IMR-90 (cell line): Measurements from ENCODE around the gene PPM1M.

Experiments
- CEBPB ChIP-seq: IDR thresholded peaks from 2 replicates; pipeline ENCODE4 v1.6.1; 2012; ENCODE audit warnings: low read depth, low read length, improper control_type of control experiment
- ELK1 ChIP-seq: fragments of 150-350 bp; IDR thresholded peaks from 2 replicates; pipeline ENCODE4 v1.6.1; 2016; ENCODE audit warnings: low read depth, mild to moderate bottlenecking, low read length, moderate library complexity, borderline replicate concordance
- POLR2A ChIP-seq: IDR thresholded peaks from 2 replicates; pipeline ENCODE4 v1.6.1; 2012; ENCODE audit warnings: mild to moderate bottlenecking, low read depth, low read length
- RAD21 ChIP-seq: IDR thresholded peaks from 2 replicates; pipeline ENCODE4 v1.6.1; 2012; ENCODE audit warnings: low read length, improper control_type of control experiment
- TF ChIP-seq, protein P1 (sequence below): conservative IDR thresholded peaks from 2 replicates; pipeline ENCODE4 v1.5.1; 2012; ENCODE audit warnings: mild to moderate bottlenecking, low read depth, low read length, improper control_type of control experiment

DNA sequence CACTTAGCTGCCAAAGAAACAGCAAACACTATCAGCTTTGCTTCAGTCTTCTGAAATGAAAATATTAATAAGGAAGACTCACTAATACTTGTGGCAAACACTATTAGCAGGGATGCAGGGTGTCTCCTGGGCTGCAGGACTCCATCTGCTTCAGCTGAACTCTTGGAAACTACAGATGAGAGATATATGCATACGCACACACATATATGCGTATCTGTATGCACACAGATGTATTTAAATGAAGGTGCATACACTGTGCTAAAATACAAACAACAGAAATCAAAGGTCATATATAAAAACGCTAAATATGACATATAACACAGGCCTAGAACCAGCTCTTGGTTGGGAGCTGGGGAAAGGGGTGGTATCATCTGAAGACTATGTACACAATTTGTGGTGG lies 10.6 kb downstream of the PPM1M start:
- TF ChIP-seq, protein P1, sequence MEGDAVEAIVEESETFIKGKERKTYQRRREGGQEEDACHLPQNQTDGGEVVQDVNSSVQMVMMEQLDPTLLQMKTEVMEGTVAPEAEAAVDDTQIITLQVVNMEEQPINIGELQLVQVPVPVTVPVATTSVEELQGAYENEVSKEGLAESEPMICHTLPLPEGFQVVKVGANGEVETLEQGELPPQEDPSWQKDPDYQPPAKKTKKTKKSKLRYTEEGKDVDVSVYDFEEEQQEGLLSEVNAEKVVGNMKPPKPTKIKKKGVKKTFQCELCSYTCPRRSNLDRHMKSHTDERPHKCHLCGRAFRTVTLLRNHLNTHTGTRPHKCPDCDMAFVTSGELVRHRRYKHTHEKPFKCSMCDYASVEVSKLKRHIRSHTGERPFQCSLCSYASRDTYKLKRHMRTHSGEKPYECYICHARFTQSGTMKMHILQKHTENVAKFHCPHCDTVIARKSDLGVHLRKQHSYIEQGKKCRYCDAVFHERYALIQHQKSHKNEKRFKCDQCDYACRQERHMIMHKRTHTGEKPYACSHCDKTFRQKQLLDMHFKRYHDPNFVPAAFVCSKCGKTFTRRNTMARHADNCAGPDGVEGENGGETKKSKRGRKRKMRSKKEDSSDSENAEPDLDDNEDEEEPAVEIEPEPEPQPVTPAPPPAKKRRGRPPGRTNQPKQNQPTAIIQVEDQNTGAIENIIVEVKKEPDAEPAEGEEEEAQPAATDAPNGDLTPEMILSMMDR: no peak
- TF ChIP-seq POLR2A (no peak), CEBPB (no peak), ELK1 (no peak), RAD21 (no peak)
